Sigmoid colon (tissue), 4 donors: ENCODE data around the gene SEMA3B.

Experiments used
- POLR2A ChIP-seq, 2 donors: fragments of 450-650 bp; IDR thresholded peaks; one replicate each; pipeline ENCODE4 v1.6.1; 2016; ENCODE audit warnings: antibody characterized with exemption in 2 of 2, mild to moderate bottlenecking in 2 of 2, moderate library complexity in 2 of 2
- POLR2AphosphoS5 ChIP-seq, 4 donors: sonication (generic); formaldehyde crosslinking; IDR thresholded peaks; one replicate each; pipeline ENCODE4 v1.6.1; 2017; ENCODE audit warnings: antibody characterized with exemption in 4 of 4
- TF ChIP-seq, protein P1 (sequence below), 4 experiments: fragments of 450-650 bp in 3 of 4; fragments of 200-600 bp in 1 of 4; IDR thresholded peaks; one replicate each; pipeline ENCODE4 v1.5.1; 2016 to 2019; ENCODE audit warnings: antibody characterized with exemption in 4 of 4, mild to moderate bottlenecking in 3 of 4, moderate library complexity in 2 of 4

DNA sequence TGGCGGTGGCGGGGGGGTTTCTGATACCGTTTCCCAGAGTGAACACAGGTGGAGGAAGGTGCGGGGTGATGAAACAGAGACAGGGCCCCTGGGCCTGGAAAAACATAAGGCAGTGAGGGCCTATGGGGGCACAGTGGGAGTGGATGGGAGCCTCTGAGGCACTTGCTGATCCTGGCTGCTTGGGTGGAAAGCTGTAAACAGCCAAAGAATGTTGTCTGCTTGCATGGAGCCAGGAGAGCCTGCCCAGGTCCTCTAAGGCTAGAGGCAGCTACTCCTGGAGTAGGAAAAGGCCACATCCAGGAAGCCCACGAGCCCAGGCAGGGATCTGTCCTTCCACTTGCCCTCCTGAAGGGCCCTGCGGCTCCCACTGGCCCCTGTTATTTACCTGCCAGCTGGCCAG is 2.9 kb upstream of the SEMA3B start:
- no peak for TF ChIP-seq POLR2A (IDR thresholded peaks at IDR 0.05)
- TF ChIP-seq, protein P1, sequence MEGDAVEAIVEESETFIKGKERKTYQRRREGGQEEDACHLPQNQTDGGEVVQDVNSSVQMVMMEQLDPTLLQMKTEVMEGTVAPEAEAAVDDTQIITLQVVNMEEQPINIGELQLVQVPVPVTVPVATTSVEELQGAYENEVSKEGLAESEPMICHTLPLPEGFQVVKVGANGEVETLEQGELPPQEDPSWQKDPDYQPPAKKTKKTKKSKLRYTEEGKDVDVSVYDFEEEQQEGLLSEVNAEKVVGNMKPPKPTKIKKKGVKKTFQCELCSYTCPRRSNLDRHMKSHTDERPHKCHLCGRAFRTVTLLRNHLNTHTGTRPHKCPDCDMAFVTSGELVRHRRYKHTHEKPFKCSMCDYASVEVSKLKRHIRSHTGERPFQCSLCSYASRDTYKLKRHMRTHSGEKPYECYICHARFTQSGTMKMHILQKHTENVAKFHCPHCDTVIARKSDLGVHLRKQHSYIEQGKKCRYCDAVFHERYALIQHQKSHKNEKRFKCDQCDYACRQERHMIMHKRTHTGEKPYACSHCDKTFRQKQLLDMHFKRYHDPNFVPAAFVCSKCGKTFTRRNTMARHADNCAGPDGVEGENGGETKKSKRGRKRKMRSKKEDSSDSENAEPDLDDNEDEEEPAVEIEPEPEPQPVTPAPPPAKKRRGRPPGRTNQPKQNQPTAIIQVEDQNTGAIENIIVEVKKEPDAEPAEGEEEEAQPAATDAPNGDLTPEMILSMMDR (IDR thresholded peaks at IDR 0.05) = no peak
- TF ChIP-seq POLR2AphosphoS5 (IDR thresholded peaks at IDR 0.05) = no peak
